Activated naive CD4-positive, alpha-beta T cell treated with Interleukin-2 at 50 U/mL for 16 hours (primary cell): ENCODE results near the gene RGS21.

ENCODE experiments used
- DNase-seq: peaks from one replicate; pipeline ENCODE4 v3.0.0-alpha.2; 2020

Gene RGS21

GRCh38 chr1:192379554-192379953 lies 62.8 kb downstream of the RGS21 start:
- no peak for DNase-seq

DNA sequence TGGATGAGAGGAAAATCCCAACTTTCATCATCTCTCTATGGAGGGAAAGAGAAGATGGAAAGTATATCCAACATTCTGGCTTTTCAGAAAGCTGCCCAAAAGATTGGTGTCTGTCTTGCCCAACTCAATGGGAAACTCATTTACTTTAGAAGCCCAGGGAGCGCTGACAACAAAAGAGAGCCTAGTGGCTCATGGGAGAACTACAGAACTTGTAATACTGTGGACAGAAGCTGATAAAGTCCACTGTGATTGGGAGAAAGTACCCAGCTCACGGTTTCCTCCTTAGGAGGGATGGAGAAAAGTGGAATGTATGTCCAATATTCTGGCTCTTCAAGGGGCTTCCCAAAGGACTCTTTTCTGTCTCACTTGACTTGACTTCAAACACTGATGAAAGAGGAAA lies 66.0 kb downstream of the RGS21 start:
- DNase-seq, result no peak

GRCh38 chr1:192386051-192386650 lies 69.4 kb downstream of the RGS21 start:
- no peak for DNase-seq

DNA sequence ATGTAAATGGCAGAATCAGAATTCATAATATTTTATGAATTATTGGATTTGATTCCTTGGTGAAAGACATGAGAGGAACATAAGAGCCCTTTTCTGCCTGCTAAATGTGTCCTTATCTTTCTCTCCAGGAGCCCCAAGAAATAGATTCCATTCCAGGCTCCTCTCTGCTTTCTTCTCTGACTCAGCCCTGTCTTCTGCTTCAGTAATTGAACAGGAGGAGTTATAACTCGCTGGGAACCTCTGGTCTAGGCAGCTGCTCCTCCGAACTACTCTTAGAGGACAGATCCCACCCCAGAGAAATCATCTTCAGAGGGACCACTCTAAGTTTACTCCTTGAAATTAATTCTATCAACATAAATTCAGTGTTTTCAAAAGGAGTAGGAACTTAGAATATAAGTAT lies 78.4 kb downstream of the RGS21 start:
- DNase-seq, result no peak

- no peak for DNase-seq
These were observed 79.1 kb downstream of the RGS21 start for GRCh38 chr1:192395895-192396294.

DNA sequence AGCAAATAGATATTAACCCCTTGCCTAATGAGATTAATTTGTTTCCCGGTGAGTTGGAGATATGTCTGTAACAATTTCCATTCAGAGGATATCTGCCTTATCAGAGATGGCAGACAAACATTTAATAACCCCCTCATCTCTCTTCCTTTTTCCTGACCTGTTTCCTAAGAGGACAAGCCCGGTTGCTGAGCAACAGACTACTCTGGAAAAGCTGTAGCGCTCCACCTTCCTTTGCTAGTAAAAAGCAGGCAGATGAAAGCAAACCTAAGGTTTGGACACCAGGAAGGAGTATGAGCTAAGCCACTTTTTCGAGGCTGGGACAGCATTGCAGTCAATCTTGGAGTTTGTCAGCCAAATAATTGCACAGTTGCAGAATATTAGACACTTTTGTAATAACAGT lies 82.4 kb downstream of the RGS21 start:
- no peak for DNase-seq

DNA sequence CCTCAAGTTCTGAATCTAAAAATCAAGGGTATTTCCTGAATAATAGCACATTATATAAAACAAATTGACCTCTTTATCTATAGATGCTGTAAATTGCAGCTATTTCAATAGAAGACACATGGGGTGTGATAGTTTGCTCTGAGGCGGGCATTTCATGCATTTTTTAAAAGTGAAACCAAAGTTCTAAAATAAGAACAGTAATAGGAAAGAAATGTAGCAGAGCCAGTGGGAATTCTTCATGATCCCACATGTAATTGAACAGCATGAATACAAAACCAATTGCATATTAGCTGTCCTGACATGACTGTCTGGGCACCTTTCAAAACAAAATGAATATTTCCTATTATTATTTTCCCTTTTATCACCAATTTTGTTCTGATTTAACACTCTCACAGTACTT lies 85.0 kb downstream of the RGS21 start:
- no peak for DNase-seq

DNA sequence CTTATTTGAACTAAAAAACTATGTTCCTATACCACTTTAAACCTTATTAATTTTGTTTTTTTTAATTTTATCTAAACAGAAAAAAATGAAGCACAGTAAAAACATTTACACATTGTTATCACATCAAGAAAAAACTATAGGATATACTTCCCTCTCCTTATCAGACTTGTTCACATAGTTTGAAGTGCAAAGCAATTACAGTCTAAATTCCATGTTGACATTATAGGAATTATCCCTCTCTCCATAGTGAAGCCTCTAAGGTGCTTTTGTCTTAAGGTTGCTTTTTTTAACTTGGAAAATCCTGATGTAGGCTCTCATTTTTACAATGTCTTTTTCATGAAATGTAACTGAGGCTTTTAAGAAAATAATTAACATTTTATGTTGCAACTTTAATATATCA lies 85.8 kb downstream of the RGS21 start:
- DNase-seq, result no peak

DNA sequence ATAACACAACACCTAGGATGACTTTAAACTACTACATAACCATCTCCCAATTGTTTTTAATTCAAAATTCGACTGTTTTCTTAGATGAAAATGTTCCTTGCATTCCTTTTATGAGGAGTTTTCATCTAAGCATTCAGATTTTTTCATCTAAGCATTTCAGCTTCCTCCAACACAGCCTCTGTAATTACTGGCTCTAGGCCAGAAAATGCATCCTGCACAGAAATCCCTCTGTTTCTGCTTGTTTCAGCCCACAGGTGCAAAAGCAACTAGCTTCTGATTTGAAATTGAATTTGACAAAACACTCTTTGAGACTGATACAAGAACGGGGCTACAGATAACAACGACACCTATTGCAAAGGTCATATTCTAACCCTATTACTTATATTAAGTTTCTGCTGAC lies 90.4 kb downstream of the RGS21 start:
- no peak for DNase-seq
